Nephron (organoid): ENCODE data around the gene KIAA1143.

Source experiments
- H3K27ac Mint-ChIP-seq, 3 experiments: 2 replicates each; pipeline ENCODE4 v1.8.0; 2020; ENCODE audit warnings: mixed read lengths in 3 of 3, mild to moderate bottlenecking in 2 of 3, moderate library complexity in 1 of 3
- H3K27me3 Mint-ChIP-seq: 2 replicates; pipeline ENCODE4 v1.8.0; 2021; ENCODE audit warnings: low read depth, mild to moderate bottlenecking, moderate library complexity, mixed read lengths
- H3K36me3 Mint-ChIP-seq: 2 replicates; pipeline ENCODE4 v1.8.0; 2020; ENCODE audit warnings: low read depth, mixed read lengths
- H3K4me1 Mint-ChIP-seq: 2 replicates; pipeline ENCODE4 v1.8.0; 2020; ENCODE audit warnings: mixed read lengths
- H3K4me3 Mint-ChIP-seq, 3 experiments: 2 replicates each; pipeline ENCODE4 v1.8.0; 2020; ENCODE audit warnings: mild to moderate bottlenecking in 3 of 3, mixed read lengths in 3 of 3, moderate library complexity in 2 of 3
- H3K9me3 Mint-ChIP-seq: 2 replicates; pipeline ENCODE4 v1.8.0; 2020; ENCODE audit warnings: mixed read lengths
- TF ChIP-seq, protein P1 (sequence below), 3 experiments: fragments of 200-600 bp; sonication (generic); IDR thresholded peaks; one replicate each; pipeline ENCODE4 v1.5.0; 2021; ENCODE audit warnings: antibody characterized with exemption in 3 of 3; ENCODE audit not compliant: unreplicated experiment in 3 of 3

The KIAA1143 gene

DNA sequence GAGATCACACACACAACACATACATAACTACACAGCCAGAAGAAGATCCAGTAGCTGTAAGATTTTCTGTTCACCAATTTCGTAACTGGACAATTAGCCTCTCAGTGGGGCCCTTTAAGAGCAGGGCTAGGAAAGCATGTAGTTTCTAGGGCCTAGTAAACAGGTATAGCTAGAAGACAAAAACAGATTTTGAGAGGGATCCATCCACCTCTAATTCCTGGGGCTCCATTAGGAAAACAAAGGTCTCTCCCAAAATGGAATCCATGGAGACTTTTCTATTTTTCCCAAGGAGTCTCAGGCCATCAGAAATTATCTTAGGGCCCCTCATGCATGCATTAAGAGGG is 10.7 kb upstream of the KIAA1143 start:
- Mint-ChIP-seq H3K36me3 (peaks cover 90% of the 10 kb centered on the region), H3K9me3 (peaks cover 46% of the 10 kb centered on the region), H3K4me3 (no peak overlapping the region), H3K4me1 (no peaks in the 10 kb centered on the region), H3K27me3 (no peaks in the 10 kb centered on the region), H3K27ac (no peak overlapping the region)
- TF ChIP-seq, protein P1, sequence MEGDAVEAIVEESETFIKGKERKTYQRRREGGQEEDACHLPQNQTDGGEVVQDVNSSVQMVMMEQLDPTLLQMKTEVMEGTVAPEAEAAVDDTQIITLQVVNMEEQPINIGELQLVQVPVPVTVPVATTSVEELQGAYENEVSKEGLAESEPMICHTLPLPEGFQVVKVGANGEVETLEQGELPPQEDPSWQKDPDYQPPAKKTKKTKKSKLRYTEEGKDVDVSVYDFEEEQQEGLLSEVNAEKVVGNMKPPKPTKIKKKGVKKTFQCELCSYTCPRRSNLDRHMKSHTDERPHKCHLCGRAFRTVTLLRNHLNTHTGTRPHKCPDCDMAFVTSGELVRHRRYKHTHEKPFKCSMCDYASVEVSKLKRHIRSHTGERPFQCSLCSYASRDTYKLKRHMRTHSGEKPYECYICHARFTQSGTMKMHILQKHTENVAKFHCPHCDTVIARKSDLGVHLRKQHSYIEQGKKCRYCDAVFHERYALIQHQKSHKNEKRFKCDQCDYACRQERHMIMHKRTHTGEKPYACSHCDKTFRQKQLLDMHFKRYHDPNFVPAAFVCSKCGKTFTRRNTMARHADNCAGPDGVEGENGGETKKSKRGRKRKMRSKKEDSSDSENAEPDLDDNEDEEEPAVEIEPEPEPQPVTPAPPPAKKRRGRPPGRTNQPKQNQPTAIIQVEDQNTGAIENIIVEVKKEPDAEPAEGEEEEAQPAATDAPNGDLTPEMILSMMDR (IDR thresholded peaks at IDR 0.05; ENCODE audit: unreplicated experiment in 3 of 3) = no peak

DNA sequence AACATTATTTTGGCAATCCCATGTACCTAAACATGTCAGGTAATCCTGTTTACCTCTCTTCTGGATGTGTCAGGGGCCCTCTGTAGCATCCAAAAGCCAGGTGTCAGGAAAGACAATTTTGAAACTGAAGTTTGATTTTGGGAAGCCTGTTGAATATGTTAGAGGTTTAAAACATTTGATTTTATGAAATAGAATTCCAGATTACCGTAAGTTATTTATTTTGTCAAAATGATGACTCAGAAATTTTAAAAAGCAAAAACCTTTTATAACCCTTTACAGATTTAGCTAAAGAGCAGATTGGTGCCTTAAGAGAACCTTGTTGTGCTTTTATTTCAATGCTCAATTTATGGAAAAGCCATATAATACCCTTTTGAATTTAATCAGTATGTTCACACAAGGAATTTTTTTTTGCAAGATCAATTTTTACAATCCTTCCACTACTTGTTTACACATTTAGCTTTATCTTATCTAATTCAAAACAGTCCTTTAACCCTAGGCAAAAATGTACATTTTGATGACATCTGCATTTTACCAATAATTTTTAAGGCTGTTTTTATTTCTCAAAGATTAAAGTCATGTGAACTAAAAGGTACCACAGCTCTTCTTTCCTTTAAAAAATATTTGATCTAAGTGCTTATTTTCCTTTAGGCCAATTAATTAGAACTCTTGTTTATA is 10.1 kb upstream of the KIAA1143 start:
- peaks cover 48% of the 10 kb centered on the region for H3K9me3 Mint-ChIP-seq
- TF ChIP-seq, protein P1 (IDR thresholded peaks at IDR 0.05; ENCODE audit: unreplicated experiment in 3 of 3) = no peak
- no peak overlapping the region for H3K27ac Mint-ChIP-seq
- H3K4me1 Mint-ChIP-seq = no peaks in the 10 kb centered on the region
- peaks cover 92% of the 10 kb centered on the region for H3K36me3 Mint-ChIP-seq
- no peaks in the 10 kb centered on the region for H3K27me3 Mint-ChIP-seq
- no peak overlapping the region for H3K4me3 Mint-ChIP-seq

DNA sequence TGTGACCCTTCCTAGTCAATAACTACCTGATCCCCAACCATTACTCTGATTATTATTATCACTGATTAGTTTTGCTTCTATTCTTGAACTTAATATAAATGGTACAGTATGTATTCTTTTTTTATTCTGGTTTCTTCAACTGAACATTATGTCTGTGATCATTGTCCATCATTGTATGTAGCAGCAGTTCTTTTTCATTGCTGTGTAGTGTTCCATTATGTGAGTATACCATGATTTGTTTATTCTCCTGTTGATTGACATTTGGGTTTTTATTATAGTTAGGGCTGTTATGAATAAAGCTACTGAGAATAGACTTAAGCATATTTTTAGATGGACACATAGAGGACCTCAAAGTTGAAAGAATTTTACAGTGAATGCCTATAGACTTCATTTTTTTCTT is 2.8 kb upstream of the KIAA1143 start:
- Mint-ChIP-seq H3K27me3 (no peaks in the 10 kb centered on the region), H3K36me3 (peaks cover 69% of the 10 kb centered on the region), H3K27ac (no peak overlapping the region), H3K4me3 (peak overlapping the region in 1 of 3 experiments; percentile 57), H3K4me1 (peaks cover 8% of the 10 kb centered on the region), H3K9me3 (peaks cover 57% of the 10 kb centered on the region)
- TF ChIP-seq, protein P1 (IDR thresholded peaks at IDR 0.05; ENCODE audit: unreplicated experiment in 3 of 3) = no peak

GRCh38 chr3:44762690-44763089 is 1.3 kb upstream of the KIAA1143 start:
- Mint-ChIP-seq H3K4me1 (peaks cover 8% of the 10 kb centered on the region), H3K27me3 (no peaks in the 10 kb centered on the region), H3K9me3 (peaks cover 61% of the 10 kb centered on the region), H3K36me3 (peaks cover 69% of the 10 kb centered on the region), H3K27ac (peak overlapping the region; percentile 46 to 89 (median 74)), H3K4me3 (peak overlapping the region; percentile 86 to 91 (median 91))
- TF ChIP-seq, protein P1 (IDR thresholded peaks at IDR 0.05; ENCODE audit: unreplicated experiment in 3 of 3) = no peak

DNA sequence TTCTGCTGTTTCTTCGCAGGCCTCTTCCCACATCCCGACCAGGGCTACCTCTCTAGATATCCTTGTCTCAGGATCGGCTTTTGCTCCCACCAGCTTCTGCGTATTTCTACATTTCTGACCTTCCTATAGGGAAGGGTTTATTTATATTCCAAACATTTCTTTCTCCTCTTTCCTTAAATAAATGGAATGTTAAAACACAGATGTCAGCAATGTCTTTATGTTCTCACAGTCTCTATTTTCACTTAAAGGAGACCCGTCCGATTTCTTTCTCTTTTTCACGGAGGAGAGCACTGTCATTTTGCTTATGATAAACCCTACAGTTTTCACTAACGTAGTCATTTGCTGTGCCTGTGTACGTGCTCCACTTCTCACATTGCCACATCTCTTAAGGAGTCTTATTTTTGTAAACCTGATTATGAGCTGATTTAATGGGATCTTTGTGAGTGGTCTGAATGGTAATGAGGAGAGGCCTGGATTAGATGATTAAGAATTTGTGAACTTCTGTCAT is 805 bp upstream of the KIAA1143 start:
- H3K9me3 Mint-ChIP-seq = peaks cover 62% of the 10 kb centered on the region
- peak overlapping the region; percentile 46 to 89 (median 74) for H3K27ac Mint-ChIP-seq
- peak overlapping the region; percentile 86 to 91 (median 91) for H3K4me3 Mint-ChIP-seq
- peaks cover 69% of the 10 kb centered on the region for H3K36me3 Mint-ChIP-seq
- H3K4me1 Mint-ChIP-seq = peaks cover 8% of the 10 kb centered on the region
- TF ChIP-seq, protein P1 (IDR thresholded peaks at IDR 0.05; ENCODE audit: unreplicated experiment in 3 of 3) = no peak
- H3K27me3 Mint-ChIP-seq = no peaks in the 10 kb centered on the region

DNA sequence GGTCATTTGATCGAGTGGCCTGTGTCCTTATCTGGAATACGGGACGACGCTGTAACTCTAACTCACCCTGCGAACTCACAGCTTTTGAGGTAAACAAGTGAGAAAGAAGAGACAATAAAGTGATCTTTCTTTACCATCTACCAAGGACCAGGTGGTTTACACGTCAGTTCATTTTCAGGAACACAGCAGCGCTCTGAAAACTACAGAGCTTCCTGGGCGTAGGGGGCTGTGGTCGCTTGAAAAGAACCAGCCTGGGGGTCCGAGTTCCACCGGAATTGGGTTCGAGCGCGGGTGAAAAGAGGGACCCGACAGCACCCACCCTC is 357 bp downstream of the KIAA1143 start:
- Mint-ChIP-seq H3K27ac (peak overlapping the region; percentile 46 to 89 (median 74)), H3K4me1 (peaks cover 8% of the 10 kb centered on the region), H3K36me3 (peaks cover 70% of the 10 kb centered on the region), H3K4me3 (peak overlapping the region; percentile 86 to 91 (median 91)), H3K9me3 (peaks cover 56% of the 10 kb centered on the region), H3K27me3 (no peaks in the 10 kb centered on the region)
- TF ChIP-seq, protein P1 (IDR thresholded peaks at IDR 0.05; ENCODE audit: unreplicated experiment in 3 of 3) = no peak
